Measurements from ENCODE around the gene UBN1. TPM values are rescaled to one million over a fixed set of nuclear protein-coding genes. Genes with fewer than 3 reads are reported as not detected.

The UBN1 gene
- total RNA-seq, 1 donor from 2014 or later = 45.3 TPM

GRCh38 chr16:4871071-4871470, 23.8 kb downstream of the UBN1 start:
- FAIRE-seq (no peak), DNase-seq (ENCODE audit: low read depth) (no peak)
- H3K9me3 Mint-ChIP-seq (ENCODE audit: unreplicated experiment) = no peaks in the 10 kb centered on the region
- no peak overlapping the region for H3K9ac ChIP-seq (ENCODE audit: low read length)
- no peaks in the 10 kb centered on the region for H3K9me3 ChIP-seq (ENCODE audit: insufficient read depth, low read depth, low read length)
- H4K20me1 ChIP-seq (ENCODE audit: insufficient read depth, low read length) = peaks cover 74% of the 10 kb centered on the region
- peaks cover 16% of the 10 kb centered on the region for H3K4me1 Mint-ChIP-seq (ENCODE audit: low read depth, unreplicated experiment)
- H3K27me3 ChIP-seq (ENCODE audit: insufficient read depth, low read length) = no peaks in the 10 kb centered on the region
- H3K4me1 ChIP-seq (ENCODE audit: insufficient read depth, low read length) = no peaks in the 10 kb centered on the region
- H3K27ac ChIP-seq (ENCODE audit: low read depth, low read length) = no peak overlapping the region
- H3K4me2 ChIP-seq (ENCODE audit: low read length) = no peak overlapping the region
- no peak overlapping the region for H2AFZ ChIP-seq (ENCODE audit: low read depth, low read length)
- H3K36me3 Mint-ChIP-seq (ENCODE audit: low read depth, unreplicated experiment) = peaks cover 37% of the 10 kb centered on the region
- H3K36me3 ChIP-seq (ENCODE audit: insufficient read depth, low read length) = peaks cover 43% of the 10 kb centered on the region
- no peaks in the 10 kb centered on the region for H3K27me3 Mint-ChIP-seq (ENCODE audit: low read depth, unreplicated experiment)
- H3K4me3 Mint-ChIP-seq (ENCODE audit: unreplicated experiment) = no peak overlapping the region
- H3K4me3 ChIP-seq (ENCODE audit: insufficient read depth, low read depth, low read length) = no peak overlapping the region
- no peak overlapping the region for H3K27ac Mint-ChIP-seq (ENCODE audit: unreplicated experiment)
- H3K79me2 ChIP-seq (ENCODE audit: insufficient read depth, low read length) = peaks cover 47% of the 10 kb centered on the region
- no peak for TF ChIP-seq CTCF (IDR thresholded peaks at IDR 0.05; ENCODE audit: insufficient read depth, low read depth, low read length)
- no peak for TF ChIP-seq EZH2 (IDR thresholded peaks at IDR 0.05; ENCODE audit: insufficient read depth, low read length)

- no peaks in the 10 kb centered on the region for H3K27me3 ChIP-seq (ENCODE audit: insufficient read depth, low read length)
- H3K4me3 ChIP-seq (ENCODE audit: insufficient read depth, low read depth, low read length) = no peak overlapping the region
- peak overlapping the region; percentile 35 for H3K27ac Mint-ChIP-seq (ENCODE audit: unreplicated experiment)
- H3K9me3 ChIP-seq (ENCODE audit: insufficient read depth, low read depth, low read length) = no peaks in the 10 kb centered on the region
- H3K9me3 Mint-ChIP-seq (ENCODE audit: unreplicated experiment) = no peaks in the 10 kb centered on the region
- DNase-seq (ENCODE audit: low read depth) = no peak
- H3K36me3 ChIP-seq (ENCODE audit: insufficient read depth, low read length) = peaks cover 55% of the 10 kb centered on the region
- H3K27ac ChIP-seq (ENCODE audit: low read depth, low read length) = no peak overlapping the region
- H3K4me1 Mint-ChIP-seq (ENCODE audit: low read depth, unreplicated experiment) = peaks cover 10% of the 10 kb centered on the region
- no peak overlapping the region for H3K4me2 ChIP-seq (ENCODE audit: low read length)
- no peaks in the 10 kb centered on the region for H3K27me3 Mint-ChIP-seq (ENCODE audit: low read depth, unreplicated experiment)
- H3K9ac ChIP-seq (ENCODE audit: low read length) = no peak overlapping the region
- TF ChIP-seq EZH2 (IDR thresholded peaks at IDR 0.05; ENCODE audit: insufficient read depth, low read length) (no peak), CTCF (IDR thresholded peaks at IDR 0.05; ENCODE audit: insufficient read depth, low read depth, low read length) (no peak)
- H3K4me1 ChIP-seq (ENCODE audit: insufficient read depth, low read length) = no peaks in the 10 kb centered on the region
- H3K4me3 Mint-ChIP-seq (ENCODE audit: unreplicated experiment) = no peak overlapping the region
- FAIRE-seq = no peak
- peaks cover 65% of the 10 kb centered on the region for H4K20me1 ChIP-seq (ENCODE audit: insufficient read depth, low read length)
- H3K36me3 Mint-ChIP-seq (ENCODE audit: low read depth, unreplicated experiment) = peaks cover 35% of the 10 kb centered on the region
- H3K79me2 ChIP-seq (ENCODE audit: insufficient read depth, low read length) = peaks cover 27% of the 10 kb centered on the region
- no peak overlapping the region for H2AFZ ChIP-seq (ENCODE audit: low read depth, low read length)
Observed at GRCh38 chr16:4873091-4873490, 25.8 kb downstream of the UBN1 start.

GRCh38 chr16:4874666-4875065, 27.4 kb downstream of the UBN1 start:
- Mint-ChIP-seq H3K9me3 (ENCODE audit: unreplicated experiment) (no peaks in the 10 kb centered on the region), H3K27me3 (ENCODE audit: low read depth, unreplicated experiment) (no peaks in the 10 kb centered on the region), H3K27ac (ENCODE audit: unreplicated experiment) (no peak overlapping the region), H3K4me1 (ENCODE audit: low read depth, unreplicated experiment) (no peaks in the 10 kb centered on the region), H3K4me3 (ENCODE audit: unreplicated experiment) (no peak overlapping the region), H3K36me3 (ENCODE audit: low read depth, unreplicated experiment) (peaks cover 32% of the 10 kb centered on the region)
- no peaks in the 10 kb centered on the region for H3K27me3 ChIP-seq (ENCODE audit: insufficient read depth, low read length)
- peaks cover 11% of the 10 kb centered on the region for H3K79me2 ChIP-seq (ENCODE audit: insufficient read depth, low read length)
- FAIRE-seq = no peak
- no peak overlapping the region for H2AFZ ChIP-seq (ENCODE audit: low read depth, low read length)
- no peaks in the 10 kb centered on the region for H3K9me3 ChIP-seq (ENCODE audit: insufficient read depth, low read depth, low read length)
- no peaks in the 10 kb centered on the region for H3K4me1 ChIP-seq (ENCODE audit: insufficient read depth, low read length)
- TF ChIP-seq EZH2 (IDR thresholded peaks at IDR 0.05; ENCODE audit: insufficient read depth, low read length) = no peak
- TF ChIP-seq CTCF (IDR thresholded peaks at IDR 0.05; ENCODE audit: insufficient read depth, low read depth, low read length) = no peak
- no peak overlapping the region for H3K4me2 ChIP-seq (ENCODE audit: low read length)
- peaks cover 64% of the 10 kb centered on the region for H4K20me1 ChIP-seq (ENCODE audit: insufficient read depth, low read length)
- DNase-seq (ENCODE audit: low read depth) = no peak
- no peak overlapping the region for H3K9ac ChIP-seq (ENCODE audit: low read length)
- no peak overlapping the region for H3K4me3 ChIP-seq (ENCODE audit: insufficient read depth, low read depth, low read length)
- H3K27ac ChIP-seq (ENCODE audit: low read depth, low read length) = no peak overlapping the region
- H3K36me3 ChIP-seq (ENCODE audit: insufficient read depth, low read length) = peaks cover 59% of the 10 kb centered on the region
